Brain microvascular endothelial cell (primary cell): Measurements from ENCODE around the gene H19.

Experiments
- DNase-seq: peaks from one replicate; pipeline ENCODE4 v3.0.0-alpha.2; 2020
- H3K27ac ChIP-seq: fragments of 250-450 bp; sonication (Bioruptor Pico); 2 replicates; pipeline ENCODE4 v1.5.1; 2020; ENCODE audit warnings: mild to moderate bottlenecking, moderate library complexity
- H3K27me3 ChIP-seq: fragments of 250-450 bp; sonication (Bioruptor Pico); replicated peaks from 2 replicates; pipeline ENCODE4 v1.5.1; 2020; ENCODE audit warnings: mild to moderate bottlenecking
- H3K36me3 ChIP-seq: fragments of 250-450 bp; sonication (Bioruptor Pico); replicated peaks from 2 replicates; pipeline ENCODE4 v1.5.1; 2020; ENCODE audit warnings: mild to moderate bottlenecking
- H3K4me3 ChIP-seq: 2 replicates; pipeline ENCODE4 v1.5.1; 2011; ENCODE audit warnings: low read depth, mild to moderate bottlenecking, control low read depth, low read length, moderate library complexity
- CTCF ChIP-seq: IDR thresholded peaks from 2 replicates; pipeline ENCODE4 v1.5.1; 2011; ENCODE audit warnings: low read depth, mild to moderate bottlenecking, moderate library complexity, low read length, control low read depth, inconsistent platforms; ENCODE audit errors: missing control alignments
- in situ Hi-C: cut with HindIII; loops from 2 replicates; pipeline ENCODE4 v1.10.0; 2017; ENCODE audit warnings: low sequenced_read_pairs, low pct_ligation_motif_present

Gene H19

GRCh38 chr11:2031058-2031457 lies 33.4 kb upstream of the H19 start:
- no peak overlapping the region for H3K27ac ChIP-seq
- no peaks in the 10 kb centered on the region for H3K27me3 ChIP-seq
- TF ChIP-seq CTCF = no peak
- DNase-seq = no peak
- H3K4me3 ChIP-seq = no peak overlapping the region
- no peaks in the 10 kb centered on the region for H3K36me3 ChIP-seq
- in situ Hi-C loops = no loop called here

- H3K27ac ChIP-seq = no peak overlapping the region
- no peaks in the 10 kb centered on the region for H3K36me3 ChIP-seq
- no peaks in the 10 kb centered on the region for H3K27me3 ChIP-seq
- in situ Hi-C loops = no loop called here
- H3K4me3 ChIP-seq = no peak overlapping the region
- DNase-seq = no peak
- no peak for TF ChIP-seq CTCF
Measured at GRCh38 chr11:2027708-2028107, 30.1 kb upstream of the H19 start.

GRCh38 chr11:2015025-2015424 lies 17.4 kb upstream of the H19 start:
- Histone ChIP-seq H3K27ac (no peak overlapping the region), H3K36me3 (no peaks in the 10 kb centered on the region), H3K4me3 (no peak overlapping the region), H3K27me3 (no peaks in the 10 kb centered on the region)
- DNase-seq = no peak
- in situ Hi-C loops = no loop called here
- no peak for TF ChIP-seq CTCF

- Histone ChIP-seq H3K27ac (no peak overlapping the region), H3K36me3 (no peaks in the 10 kb centered on the region), H3K4me3 (no peak overlapping the region), H3K27me3 (no peaks in the 10 kb centered on the region)
- in situ Hi-C loops = no loop called here
- no peak for TF ChIP-seq CTCF
- no peak for DNase-seq
Measured at GRCh38 chr11:2012440-2012839, 14.8 kb upstream of the H19 start.

GRCh38 chr11:2004466-2004865 lies 6.8 kb upstream of the H19 start:
- Histone ChIP-seq H3K27ac (no peak overlapping the region), H3K27me3 (no peaks in the 10 kb centered on the region), H3K4me3 (no peak overlapping the region), H3K36me3 (no peaks in the 10 kb centered on the region)
- no peak for TF ChIP-seq CTCF
- DNase-seq = no peak
- in situ Hi-C loops = no loop called here

GRCh38 chr11:2002807-2003206 lies 5.2 kb upstream of the H19 start:
- in situ Hi-C loops = no loop called here
- Histone ChIP-seq H3K27me3 (no peaks in the 10 kb centered on the region), H3K27ac (no peak overlapping the region), H3K36me3 (no peaks in the 10 kb centered on the region), H3K4me3 (no peak overlapping the region)
- no peak for DNase-seq
- TF ChIP-seq CTCF = no peak
